OCI-LY3 (cell line): ENCODE results near the gene CITED1.

Experiments
- CTCF ChIP-seq: fragments of 200-600, 300-600 bp; sonication (generic); IDR thresholded peaks from 2 replicates; pipeline ENCODE4 v1.5.1; 2014; ENCODE audit warnings: antibody characterized with exemption, low read length, low read depth
- EZH2phosphoT487 ChIP-seq: fragments of 200-600 bp; shearing (Covaris generic); IDR thresholded peaks from 2 replicates; pipeline ENCODE4 v1.6.1; 2018; ENCODE audit warnings: antibody characterized with exemption, mixed run types, low read depth

GRCh38 chrX:72271091-72271788, 34.5 kb downstream of the CITED1 start:
- TF ChIP-seq CTCF = no peak
- no peak for TF ChIP-seq EZH2phosphoT487
